Measurements from ENCODE around the gene GLDN.

GLDN gene

GRCh38 chr15:51350723-51351122 lies 9.3 kb downstream of the GLDN start:
- Histone ChIP-seq H3F3A (ENCODE audit: insufficient read depth, low read length) (peaks cover 12% of the 10 kb centered on the region), H2AFZ (ENCODE audit: low read length) (no peak overlapping the region), H3K4me2 (ENCODE audit: low read depth, low read length) (no peak overlapping the region), H3K36me3 (replicated peaks; ENCODE audit: insufficient read depth, low read length) (no peaks in the 10 kb centered on the region), H3K79me2 (ENCODE audit: low read length) (no peaks in the 10 kb centered on the region), H3K9me2 (replicated peaks; ENCODE audit: insufficient read depth, low read length) (no peaks in the 10 kb centered on the region), H3K27ac (ENCODE audit: low read length) (no peak overlapping the region), H3K9me3 (replicated peaks; ENCODE audit: insufficient read depth, low read length) (no peaks in the 10 kb centered on the region), H3K4me1 (ENCODE audit: low read length) (peaks cover 24% of the 10 kb centered on the region), H3K4me3 (ENCODE audit: low read length) (no peak overlapping the region), H4K20me1 (ENCODE audit: insufficient read depth, low read length) (no peaks in the 10 kb centered on the region), H3K27me3 (replicated peaks; ENCODE audit: insufficient read depth, low read length) (peaks cover 23% of the 10 kb centered on the region), H3K9ac (ENCODE audit: low read length) (no peak overlapping the region)
- no peak for TF ChIP-seq EZH2 (optimal IDR thresholded peaks at IDR 0.05; ENCODE audit: low read depth, low read length)
- no peak for TF ChIP-seq CTCF (IDR thresholded peaks at IDR 0.05; ENCODE audit: low read length)
- no peak for TF ChIP-seq EZH2phosphoT487 (IDR thresholded peaks at IDR 0.05; ENCODE audit: low read length)
- DNase-seq: no peak

GRCh38 chr15:51353976-51354375 lies 12.5 kb downstream of the GLDN start:
- Histone ChIP-seq H4K20me1 (ENCODE audit: insufficient read depth, low read length) (no peaks in the 10 kb centered on the region), H3K79me2 (ENCODE audit: low read length) (no peaks in the 10 kb centered on the region), H3F3A (ENCODE audit: insufficient read depth, low read length) (peaks cover 5% of the 10 kb centered on the region), H3K9me3 (replicated peaks; ENCODE audit: insufficient read depth, low read length) (no peaks in the 10 kb centered on the region), H3K27ac (ENCODE audit: low read length) (no peak overlapping the region), H2AFZ (ENCODE audit: low read length) (no peak overlapping the region), H3K4me3 (ENCODE audit: low read length) (no peak overlapping the region), H3K27me3 (replicated peaks; ENCODE audit: insufficient read depth, low read length) (peaks cover 17% of the 10 kb centered on the region), H3K36me3 (replicated peaks; ENCODE audit: insufficient read depth, low read length) (no peaks in the 10 kb centered on the region), H3K4me2 (ENCODE audit: low read depth, low read length) (no peak overlapping the region), H3K9me2 (replicated peaks; ENCODE audit: insufficient read depth, low read length) (no peaks in the 10 kb centered on the region), H3K4me1 (ENCODE audit: low read length) (peaks cover 12% of the 10 kb centered on the region), H3K9ac (ENCODE audit: low read length) (no peak overlapping the region)
- TF ChIP-seq EZH2 (optimal IDR thresholded peaks at IDR 0.05; ENCODE audit: low read depth, low read length) (no peak), CTCF (IDR thresholded peaks at IDR 0.05; ENCODE audit: low read length) (no peak), EZH2phosphoT487 (IDR thresholded peaks at IDR 0.05; ENCODE audit: low read length) (no peak)
- no peak for DNase-seq

- Histone ChIP-seq H3K79me2 (ENCODE audit: low read length) (no peaks in the 10 kb centered on the region), H3K9ac (ENCODE audit: low read length) (no peak overlapping the region), H3K9me2 (replicated peaks; ENCODE audit: insufficient read depth, low read length) (no peaks in the 10 kb centered on the region), H3K27ac (ENCODE audit: low read length) (no peak overlapping the region), H3K9me3 (replicated peaks; ENCODE audit: insufficient read depth, low read length) (no peaks in the 10 kb centered on the region), H4K20me1 (ENCODE audit: insufficient read depth, low read length) (no peaks in the 10 kb centered on the region), H3K4me1 (ENCODE audit: low read length) (peaks cover 3% of the 10 kb centered on the region; the same call in 1 of the 2 replicates), H3K27me3 (replicated peaks; ENCODE audit: insufficient read depth, low read length) (peaks cover 16% of the 10 kb centered on the region), H2AFZ (ENCODE audit: low read length) (no peak overlapping the region), H3K36me3 (replicated peaks; ENCODE audit: insufficient read depth, low read length) (no peaks in the 10 kb centered on the region), H3K4me2 (ENCODE audit: low read depth, low read length) (no peak overlapping the region), H3K4me3 (ENCODE audit: low read length) (no peak overlapping the region), H3F3A (ENCODE audit: insufficient read depth, low read length) (no peaks in the 10 kb centered on the region)
- TF ChIP-seq CTCF (IDR thresholded peaks at IDR 0.05; ENCODE audit: low read length) (no peak), EZH2phosphoT487 (IDR thresholded peaks at IDR 0.05; ENCODE audit: low read length) (no peak), EZH2 (optimal IDR thresholded peaks at IDR 0.05; ENCODE audit: low read depth, low read length) (no peak)
- DNase-seq: no peak
Observed at GRCh38 chr15:51355096-51355495, 13.6 kb downstream of the GLDN start.
